Epithelial cell of proximal tubule (primary cell): ENCODE data around the gene ABTB2. TPM values are rescaled to one million over a fixed set of nuclear protein-coding genes. Genes with fewer than 3 reads are reported as not detected.

ENCODE experiments used
- DNase-seq: peaks from one replicate; pipeline ENCODE4 v3.0.0-alpha.2; 2011; ENCODE audit warnings: low read depth
- H3K4me3 ChIP-seq: 2 replicates; pipeline ENCODE4 v1.5.1; 2011; ENCODE audit warnings: low read depth, mild to moderate bottlenecking, low read length
- CTCF ChIP-seq: conservative IDR thresholded peaks from 2 replicates; pipeline ENCODE4 v1.5.1; 2012; ENCODE audit warnings: low read depth, mild to moderate bottlenecking, low read length
- total RNA-seq: library from RNA; depleted of rRNA; stranded (reverse); fragments of >200 nt; gene quantifications from 2 replicates; pipeline ENCODE4 v1.2.3, GENCODE V29; 2015

The ABTB2 gene
- total RNA-seq, 1 donor from 2014 or later, result 17.6 TPM

- no peak overlapping the region for H3K4me3 ChIP-seq
- no peak for DNase-seq
- no peak for TF ChIP-seq CTCF
Observed at GRCh38 chr11:34180040-34180813, 177.6 kb downstream of the ABTB2 start.

GRCh38 chr11:34179026-34179675 is 178.7 kb downstream of the ABTB2 start:
- no peak for DNase-seq
- no peak overlapping the region for H3K4me3 ChIP-seq
- TF ChIP-seq CTCF, result no peak

GRCh38 chr11:34178209-34178821 is 179.5 kb downstream of the ABTB2 start:
- no peak for TF ChIP-seq CTCF
- no peak overlapping the region for H3K4me3 ChIP-seq
- no peak for DNase-seq

- H3K4me3 ChIP-seq, result no peak overlapping the region
- no peak for DNase-seq
- no peak for TF ChIP-seq CTCF
Observed at GRCh38 chr11:34176751-34177209, 181.0 kb downstream of the ABTB2 start.

GRCh38 chr11:34175284-34176019 is 182.4 kb downstream of the ABTB2 start:
- DNase-seq, result no peak
- no peak for TF ChIP-seq CTCF

GRCh38 chr11:34174412-34175041 is 183.3 kb downstream of the ABTB2 start:
- peak; percentile 90 for TF ChIP-seq CTCF
- H3K4me3 ChIP-seq, result peak overlapping the region; percentile 45
- DNase-seq, result no peak

More at GRCh38 chr11:34175284-34176019, 182.4 kb downstream of the ABTB2 start:
- H3K4me3 ChIP-seq, result no peak overlapping the region
